Activated T-helper 17 cell treated with anti-CD3 and anti-CD28 coated beads, Interleukin-2, amount 50 U/mL, for 72 hours (primary cell): ENCODE data around the gene AKR1B1. TPM values are rescaled to one million over a fixed set of nuclear protein-coding genes. Genes with fewer than 3 reads are reported as not detected.

Source experiments
- ATAC-seq: fragments of 150-1000 bp; cut with Tn5 transposase; replicated peaks from 2 replicates; pipeline ENCODE4 v1.10.0; 2021; ENCODE audit warnings: mild to moderate bottlenecking, moderate library complexity
- H3K27ac Mint-ChIP-seq: one replicate; pipeline ENCODE4 v1.8.0; 2022; ENCODE audit warnings: mixed read lengths
- H3K27me3 Mint-ChIP-seq: one replicate; pipeline ENCODE4 v1.8.0; 2022; ENCODE audit warnings: mixed read lengths
- H3K36me3 Mint-ChIP-seq: one replicate; pipeline ENCODE4 v1.8.0; 2022; ENCODE audit warnings: low read depth, mild to moderate bottlenecking, mixed read lengths
- H3K4me1 Mint-ChIP-seq: one replicate; pipeline ENCODE4 v1.8.0; 2022; ENCODE audit warnings: mixed read lengths
- H3K4me3 Mint-ChIP-seq: one replicate; pipeline ENCODE4 v1.8.0; 2022; ENCODE audit warnings: mild to moderate bottlenecking, mixed read lengths
- H3K9me3 Mint-ChIP-seq: one replicate; pipeline ENCODE4 v1.8.0; 2022; ENCODE audit warnings: mixed read lengths
- total RNA-seq, 2 donors: library from RNA; stranded (reverse); gene quantifications; one replicate each; pipeline ENCODE4 v1.2.3, GENCODE V29; 2022

Gene AKR1B1
- total RNA-seq, 2 donors from 2014 or later, result 54.1 to 125 TPM

- ATAC-seq, result no peak
- H3K9me3 Mint-ChIP-seq, result no peaks in the 10 kb centered on the region
- H3K4me3 Mint-ChIP-seq, result no peak overlapping the region
- H3K27me3 Mint-ChIP-seq, result peaks cover 8% of the 10 kb centered on the region
- H3K4me1 Mint-ChIP-seq, result no peaks in the 10 kb centered on the region
- H3K36me3 Mint-ChIP-seq, result no peaks in the 10 kb centered on the region
- H3K27ac Mint-ChIP-seq, result no peak overlapping the region
These were observed 63.3 kb downstream of the AKR1B1 start for GRCh38 chr7:134395604-134396003.

GRCh38 chr7:134394056-134394455 lies 64.8 kb downstream of the AKR1B1 start:
- ATAC-seq, result no peak
- Mint-ChIP-seq H3K27me3 (peaks cover 8% of the 10 kb centered on the region), H3K4me1 (no peaks in the 10 kb centered on the region), H3K36me3 (no peaks in the 10 kb centered on the region), H3K9me3 (no peaks in the 10 kb centered on the region), H3K27ac (no peak overlapping the region), H3K4me3 (no peak overlapping the region)

Other genes with a start within 250 kb of the AKR1B1 start
- 10 to 100 TPM; 11.9 to 16.8 TPM for gene SLC35B4, start 142.2 kb downstream of the AKR1B1 start, total RNA-seq
- not detected for gene AKR1B10, start 68.5 kb upstream of the AKR1B1 start, total RNA-seq
- not detected for gene AKR1B15, start 90.0 kb upstream of the AKR1B1 start, total RNA-seq
- gene BPGM, start 187.8 kb upstream of the AKR1B1 start, total RNA-seq, result 10 to 100 TPM; 17.2 to 20.7 TPM